Stimulated activated CD4-positive, alpha-beta T cell treated with anti-CD3 and anti-CD28 coated beads, Interleukin-12 subunit alpha, Interleukin-12 subunit beta, amount 100 ng/mL, for 4 hours (primary cell): ENCODE results near the gene CDH12.

Source experiments
- DNase-seq: peaks from one replicate; pipeline ENCODE4 v3.0.0-alpha.2; 2020

The CDH12 gene

GRCh38 chr5:22757776-22758175 lies 95.4 kb downstream of the CDH12 start:
- DNase-seq, result no peak

GRCh38 chr5:22754155-22754554 lies 99.0 kb downstream of the CDH12 start:
- no peak for DNase-seq

- DNase-seq, result no peak
Measured at GRCh38 chr5:22751536-22751935, 101.6 kb downstream of the CDH12 start.

- DNase-seq, result no peak
Measured at GRCh38 chr5:22736443-22737003, 116.6 kb downstream of the CDH12 start.

- DNase-seq, result no peak
Measured at GRCh38 chr5:22734907-22735306, 118.2 kb downstream of the CDH12 start.

- no peak for DNase-seq
Measured at GRCh38 chr5:22728610-22729009, 124.5 kb downstream of the CDH12 start.

- DNase-seq, result no peak
Measured at GRCh38 chr5:22722491-22722890, 130.7 kb downstream of the CDH12 start.

- no peak for DNase-seq
Measured at GRCh38 chr5:22722056-22722455, 131.1 kb downstream of the CDH12 start.

GRCh38 chr5:22719842-22720241 lies 133.3 kb downstream of the CDH12 start:
- DNase-seq, result no peak

- DNase-seq, result no peak
Measured at GRCh38 chr5:22710660-22711059, 142.5 kb downstream of the CDH12 start.

- DNase-seq, result no peak
Measured at GRCh38 chr5:22709743-22710142, 143.4 kb downstream of the CDH12 start.

GRCh38 chr5:22708770-22709328 lies 144.3 kb downstream of the CDH12 start:
- DNase-seq, result no peak

- DNase-seq, result no peak
Measured at GRCh38 chr5:22706901-22707300, 146.2 kb downstream of the CDH12 start.

GRCh38 chr5:22699319-22699718 lies 153.8 kb downstream of the CDH12 start:
- no peak for DNase-seq

GRCh38 chr5:22693121-22693520 lies 160.0 kb downstream of the CDH12 start:
- DNase-seq, result no peak

GRCh38 chr5:22683050-22683449 lies 170.1 kb downstream of the CDH12 start:
- no peak for DNase-seq

GRCh38 chr5:22678886-22679285 lies 174.3 kb downstream of the CDH12 start:
- DNase-seq, result no peak

GRCh38 chr5:22673131-22673530 lies 180.0 kb downstream of the CDH12 start:
- no peak for DNase-seq

GRCh38 chr5:22669345-22669744 lies 183.8 kb downstream of the CDH12 start:
- no peak for DNase-seq

- no peak for DNase-seq
Measured at GRCh38 chr5:22665801-22666200, 187.3 kb downstream of the CDH12 start.

- DNase-seq, result no peak
Measured at GRCh38 chr5:22663134-22663533, 190.0 kb downstream of the CDH12 start.

GRCh38 chr5:22662391-22662790 lies 190.8 kb downstream of the CDH12 start:
- DNase-seq, result no peak

GRCh38 chr5:22651355-22651754 lies 201.8 kb downstream of the CDH12 start:
- no peak for DNase-seq

- no peak for DNase-seq
Measured at GRCh38 chr5:22650511-22650910, 202.6 kb downstream of the CDH12 start.

GRCh38 chr5:22649074-22649473 lies 204.1 kb downstream of the CDH12 start:
- no peak for DNase-seq
